OCI-LY3 (cell line): ENCODE results near the gene HS1BP3.

Source experiments
- H2AFZ ChIP-seq: fragments of 200-600, 300-600 bp; shearing (Covaris generic); 2 replicates; pipeline ENCODE4 v1.6.0; 2014; ENCODE audit warnings: antibody characterized with exemption, low read depth, low read length
- H3K27ac ChIP-seq: fragments of 200-600, 300-600 bp; sonication (generic); 2 replicates; pipeline ENCODE4 v1.5.1; 2014; ENCODE audit warnings: mild to moderate bottlenecking, low read length, moderate library complexity, mixed read lengths
- H3K27me3 ChIP-seq: fragments of 200-600, 300-600 bp; sonication (generic); 2 replicates; pipeline ENCODE4 v1.6.1; 2014; ENCODE audit warnings: low read depth, low read length, mixed read lengths
- H3K36me3 ChIP-seq: fragments of 200-600, 300-600 bp; sonication (generic); replicated peaks from 2 replicates; pipeline ENCODE3; 2014; ENCODE audit warnings: low read depth, low read length, mixed read lengths
- H3K4me1 ChIP-seq: fragments of 300-600, 200-600 bp; sonication (generic); 2 replicates; pipeline ENCODE4 v1.6.1; 2014; ENCODE audit warnings: low read length, mixed read lengths
- H3K4me2 ChIP-seq: fragments of 200-600, 300-600 bp; sonication (generic); 2 replicates; pipeline ENCODE4 v1.6.1; 2014; ENCODE audit warnings: low read length, mixed read lengths
- H3K4me3 ChIP-seq: fragments of 300-600, 200-600 bp; sonication (generic); 2 replicates; pipeline ENCODE4 v1.5.1; 2014; ENCODE audit warnings: antibody characterized with exemption, mild to moderate bottlenecking, low read length, moderate library complexity
- H3K79me2 ChIP-seq: fragments of 300-600, 200-600 bp; shearing (Covaris generic); 2 replicates; pipeline ENCODE4 v1.6.1; 2014; ENCODE audit warnings: mild to moderate bottlenecking, low read length, mixed read lengths
- H3K9ac ChIP-seq: fragments of 300-600, 200-600 bp; shearing (Covaris generic); 2 replicates; pipeline ENCODE4 v1.6.0; 2014; ENCODE audit warnings: mild to moderate bottlenecking, low read length, moderate library complexity
- H3K9me3 ChIP-seq: fragments of 200-600, 300-600 bp; shearing (Covaris generic); 2 replicates; pipeline ENCODE4 v1.6.1; 2014; ENCODE audit warnings: low read length, mixed read lengths; ENCODE audit not compliant: insufficient read depth
- H4K20me1 ChIP-seq: fragments of 200-600, 300-600 bp; sonication (generic); 2 replicates; pipeline ENCODE4 v1.6.1; 2016; ENCODE audit warnings: low read length, mixed read lengths; ENCODE audit not compliant: insufficient read depth
- EZH2phosphoT487 ChIP-seq: fragments of 200-600 bp; shearing (Covaris generic); IDR thresholded peaks from 2 replicates; pipeline ENCODE4 v1.6.1; 2018; ENCODE audit warnings: antibody characterized with exemption, mixed run types, low read depth
- TF ChIP-seq, protein P1 (sequence below): fragments of 200-600, 300-600 bp; sonication (generic); IDR thresholded peaks from 2 replicates; pipeline ENCODE4 v1.5.1; 2014; ENCODE audit warnings: antibody characterized with exemption, low read length, low read depth

HS1BP3 gene

DNA sequence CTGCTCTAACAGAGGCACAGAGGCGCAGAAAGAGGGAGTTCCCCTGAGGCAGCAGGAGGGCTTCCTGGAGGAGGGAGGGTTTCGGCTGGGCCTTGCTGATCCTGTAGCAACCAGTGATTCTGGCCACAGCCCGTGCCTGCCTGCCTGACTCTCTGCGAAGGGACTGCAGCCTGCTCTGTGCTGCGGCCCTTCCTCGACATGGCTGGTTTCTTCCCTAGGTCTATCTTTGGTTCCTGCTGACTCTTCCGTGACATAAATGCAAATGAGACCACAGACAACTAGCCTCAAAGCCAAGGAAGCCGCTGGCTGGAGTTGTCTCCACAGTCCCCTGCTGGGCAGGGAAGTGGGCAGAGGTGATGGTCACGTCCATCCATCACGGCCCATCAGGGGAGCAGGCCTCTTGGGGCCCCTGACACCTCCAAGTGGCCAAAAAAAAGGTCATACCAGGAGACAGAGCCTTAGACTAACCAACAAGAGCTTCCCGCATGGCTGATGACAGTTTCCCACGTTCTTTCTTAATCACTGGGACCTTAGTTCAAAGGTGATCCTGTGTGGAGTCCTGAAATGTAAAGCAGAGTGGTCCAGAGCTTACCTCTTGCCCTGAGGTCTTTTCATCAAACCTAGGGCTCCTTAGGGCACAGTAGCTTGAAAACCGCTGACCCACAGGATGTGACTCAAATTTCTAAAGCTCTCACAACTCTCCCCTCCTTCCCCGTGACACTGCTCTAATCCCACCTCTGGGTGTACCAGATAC is 55.3 kb downstream of the HS1BP3 start:
- no peaks in the 10 kb centered on the region for H3K79me2 ChIP-seq
- H3K27ac ChIP-seq, result no peak overlapping the region
- H3K36me3 ChIP-seq, result no peaks in the 10 kb centered on the region
- peaks cover 39% of the 10 kb centered on the region for H3K27me3 ChIP-seq
- peak overlapping the region; percentile 78 for H3K4me2 ChIP-seq
- peak overlapping the region; percentile 55 for H3K4me3 ChIP-seq
- H3K9me3 ChIP-seq, result no peaks in the 10 kb centered on the region
- H3K9ac ChIP-seq, result peak overlapping the region; percentile 15; the same call in 1 of the 2 replicates
- H2AFZ ChIP-seq, result peak overlapping the region; percentile 71; the same call in 1 of the 2 replicates
- no peak for TF ChIP-seq EZH2phosphoT487
- TF ChIP-seq, protein P1, sequence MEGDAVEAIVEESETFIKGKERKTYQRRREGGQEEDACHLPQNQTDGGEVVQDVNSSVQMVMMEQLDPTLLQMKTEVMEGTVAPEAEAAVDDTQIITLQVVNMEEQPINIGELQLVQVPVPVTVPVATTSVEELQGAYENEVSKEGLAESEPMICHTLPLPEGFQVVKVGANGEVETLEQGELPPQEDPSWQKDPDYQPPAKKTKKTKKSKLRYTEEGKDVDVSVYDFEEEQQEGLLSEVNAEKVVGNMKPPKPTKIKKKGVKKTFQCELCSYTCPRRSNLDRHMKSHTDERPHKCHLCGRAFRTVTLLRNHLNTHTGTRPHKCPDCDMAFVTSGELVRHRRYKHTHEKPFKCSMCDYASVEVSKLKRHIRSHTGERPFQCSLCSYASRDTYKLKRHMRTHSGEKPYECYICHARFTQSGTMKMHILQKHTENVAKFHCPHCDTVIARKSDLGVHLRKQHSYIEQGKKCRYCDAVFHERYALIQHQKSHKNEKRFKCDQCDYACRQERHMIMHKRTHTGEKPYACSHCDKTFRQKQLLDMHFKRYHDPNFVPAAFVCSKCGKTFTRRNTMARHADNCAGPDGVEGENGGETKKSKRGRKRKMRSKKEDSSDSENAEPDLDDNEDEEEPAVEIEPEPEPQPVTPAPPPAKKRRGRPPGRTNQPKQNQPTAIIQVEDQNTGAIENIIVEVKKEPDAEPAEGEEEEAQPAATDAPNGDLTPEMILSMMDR, result no peak
- peaks cover 29% of the 10 kb centered on the region for H3K4me1 ChIP-seq
- H4K20me1 ChIP-seq, result no peaks in the 10 kb centered on the region

DNA sequence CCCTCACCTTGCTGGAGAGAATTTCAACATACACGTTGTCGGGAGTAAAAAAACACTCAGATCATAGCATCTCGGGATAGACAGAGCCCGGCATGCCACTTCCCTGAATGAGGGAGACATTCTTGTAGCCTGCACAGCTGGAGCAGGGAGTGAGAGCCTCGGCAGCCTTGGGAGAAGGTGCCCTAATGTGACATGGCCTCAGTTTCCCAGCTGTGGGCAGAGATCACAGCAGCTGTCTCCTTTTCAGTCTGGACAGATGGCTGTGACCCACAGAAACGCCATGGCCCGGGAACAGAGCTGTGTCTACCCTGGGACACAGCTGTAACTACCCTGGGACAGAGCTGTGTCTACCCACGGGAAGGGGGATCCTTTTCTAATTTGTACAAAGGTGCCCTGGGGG is 55.9 kb downstream of the HS1BP3 start:
- TF ChIP-seq, protein P1, result no peak
- no peak for TF ChIP-seq EZH2phosphoT487
- Histone ChIP-seq H2AFZ (peak overlapping the region; percentile 71; the same call in 1 of the 2 replicates), H3K27ac (no peak overlapping the region), H3K9ac (no peak overlapping the region; the same call in 1 of the 2 replicates), H3K4me1 (peaks cover 29% of the 10 kb centered on the region), H3K79me2 (no peaks in the 10 kb centered on the region), H3K36me3 (no peaks in the 10 kb centered on the region), H3K27me3 (peaks cover 45% of the 10 kb centered on the region), H3K4me2 (peak overlapping the region; percentile 78), H3K4me3 (peak overlapping the region; percentile 55), H4K20me1 (no peaks in the 10 kb centered on the region), H3K9me3 (no peaks in the 10 kb centered on the region)

DNA sequence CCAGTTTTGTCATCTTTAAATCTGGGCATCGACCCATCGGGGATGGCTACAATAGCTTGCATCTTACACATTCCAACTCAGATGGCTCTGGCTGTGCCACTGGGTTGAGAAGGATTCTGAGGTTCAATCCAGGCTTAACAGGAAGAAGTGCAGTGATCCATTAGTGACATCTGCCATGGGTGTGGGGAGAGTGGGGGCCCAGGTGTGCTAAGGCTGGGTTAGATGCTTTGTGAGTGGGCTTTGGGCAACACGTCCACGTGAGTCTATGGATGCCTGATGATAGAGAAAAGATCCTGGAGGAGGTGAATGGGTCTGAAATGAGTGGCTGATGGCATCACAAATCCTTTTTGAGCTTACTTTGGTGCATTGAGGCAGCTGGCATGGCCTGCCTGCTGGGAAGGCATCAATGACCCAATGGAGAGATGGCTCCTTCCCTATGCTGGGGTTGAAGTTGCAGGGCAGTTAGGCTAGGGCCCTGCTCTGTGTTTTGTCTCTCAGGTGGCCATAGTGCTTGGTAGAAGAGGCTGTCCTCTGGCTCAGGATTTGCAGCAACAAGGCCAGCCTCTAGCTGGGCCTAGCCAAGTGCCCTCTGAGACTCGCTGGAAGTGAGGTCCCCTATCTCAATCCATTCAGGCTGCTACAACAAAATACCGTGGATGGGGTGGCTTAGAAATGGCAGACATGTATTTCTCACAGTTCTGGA is 56.7 kb downstream of the HS1BP3 start:
- Histone ChIP-seq H4K20me1 (no peaks in the 10 kb centered on the region), H3K79me2 (no peaks in the 10 kb centered on the region), H2AFZ (no peak overlapping the region), H3K9ac (no peak overlapping the region), H3K4me1 (peaks cover 29% of the 10 kb centered on the region), H3K4me3 (no peak overlapping the region), H3K36me3 (no peaks in the 10 kb centered on the region), H3K27me3 (peaks cover 53% of the 10 kb centered on the region), H3K9me3 (no peaks in the 10 kb centered on the region), H3K27ac (no peak overlapping the region), H3K4me2 (no peak overlapping the region)
- no peak for TF ChIP-seq EZH2phosphoT487
- TF ChIP-seq, protein P1, result no peak
